Calu3 (cell line): Measurements from ENCODE around the gene CCL28. TPM values are rescaled to one million over a fixed set of nuclear protein-coding genes. Genes with fewer than 3 reads are reported as not detected.

ENCODE experiments used
- BruUV-seq: library from RNA; stranded (reverse); fragments of 400-500 nt; replicated peaks from 2 replicates; lab custom pipeline; 2021; lab: Mats Ljungman, UMichigan
- CTCF ChIA-PET: fragments of 300-600 bp; sonication (Branson Sonifier 250); formaldehyde crosslinking; loops from one replicate; lab custom pipeline; 2022; ENCODE audit warnings: antibody characterized with exemption; lab: Charles Lee
- DNase-seq: peaks from one replicate; pipeline ENCODE4 v3.0.0; 2022
- H3K27ac Mint-ChIP-seq: one replicate; pipeline ENCODE4 v1.8.0; 2022; ENCODE audit warnings: mixed read lengths; ENCODE audit not compliant: unreplicated experiment
- H3K27me3 Mint-ChIP-seq: one replicate; pipeline ENCODE4 v1.8.0; 2022; ENCODE audit warnings: mixed read lengths; ENCODE audit not compliant: unreplicated experiment
- H3K36me3 Mint-ChIP-seq: one replicate; pipeline ENCODE4 v1.8.0; 2022; ENCODE audit warnings: mild to moderate bottlenecking, moderate library complexity, mixed read lengths; ENCODE audit not compliant: insufficient read depth, unreplicated experiment
- H3K4me1 Mint-ChIP-seq: one replicate; pipeline ENCODE4 v1.8.0; 2022; ENCODE audit warnings: mild to moderate bottlenecking, low read depth, mixed read lengths; ENCODE audit not compliant: unreplicated experiment
- H3K4me3 Mint-ChIP-seq: one replicate; pipeline ENCODE4 v1.8.0; 2022; ENCODE audit warnings: mild to moderate bottlenecking, low read depth, moderate library complexity, mixed read lengths; ENCODE audit not compliant: unreplicated experiment
- H3K9me3 Mint-ChIP-seq: one replicate; pipeline ENCODE4 v1.8.0; 2022; ENCODE audit warnings: low read depth, mixed read lengths; ENCODE audit not compliant: unreplicated experiment
- intact Hi-C: fragments of 100-400 bp; cut with micrococcal nuclease; formaldehyde crosslinking; loops from one replicate; pipeline ENCODE4 v1.10.0; 2022; ENCODE audit not compliant: unreplicated experiment
- total RNA-seq: library from RNA; stranded (reverse); gene quantifications from 2 replicates; pipeline ENCODE4 v1.2.3, GENCODE V29; 2022
- TF ChIP-seq, protein P1 (sequence below): fragments of 200-600 bp; IDR thresholded peaks from one replicate; pipeline ENCODE4 v1.8.0; 2022; ENCODE audit warnings: antibody characterized with exemption; ENCODE audit not compliant: unreplicated experiment

The CCL28 gene
- total RNA-seq, 1 experiment from 2014 or later = 12.2 TPM

GRCh38 chr5:43437062-43437660 is 25.0 kb upstream of the CCL28 start:
- H3K27me3 Mint-ChIP-seq = no peaks in the 10 kb centered on the region
- CTCF ChIA-PET = no interaction called here
- BruUV-seq = no TSS peak

DNA sequence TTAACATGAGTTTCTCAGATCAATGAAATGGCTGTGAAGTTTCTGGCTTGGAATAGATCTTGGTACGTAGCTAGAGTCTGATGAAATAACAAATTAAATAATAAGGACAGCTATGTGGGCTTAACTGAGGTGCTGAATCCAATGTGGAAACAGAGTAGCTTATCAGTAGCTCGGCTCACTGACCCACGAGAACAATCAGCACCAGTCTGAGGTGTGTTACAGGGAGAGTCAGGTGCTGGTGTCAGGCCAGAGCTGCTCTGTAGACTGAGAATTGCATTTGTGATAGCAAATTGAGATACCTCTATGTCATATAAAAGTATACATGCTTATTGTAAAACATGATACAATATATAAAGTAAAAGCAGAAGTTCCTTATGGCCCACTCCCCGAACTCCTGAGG is 21.2 kb upstream of the CCL28 start:
- CTCF ChIA-PET = interaction anchor here (1.1 kb wide), 1 partner anchor 10 kb away, joined by 3 read pairs; no protein-coding TSS in a partner anchor
- peaks cover 44% of the 10 kb centered on the region for H3K4me1 Mint-ChIP-seq
- no peak for DNase-seq
- TF ChIP-seq, protein P1, sequence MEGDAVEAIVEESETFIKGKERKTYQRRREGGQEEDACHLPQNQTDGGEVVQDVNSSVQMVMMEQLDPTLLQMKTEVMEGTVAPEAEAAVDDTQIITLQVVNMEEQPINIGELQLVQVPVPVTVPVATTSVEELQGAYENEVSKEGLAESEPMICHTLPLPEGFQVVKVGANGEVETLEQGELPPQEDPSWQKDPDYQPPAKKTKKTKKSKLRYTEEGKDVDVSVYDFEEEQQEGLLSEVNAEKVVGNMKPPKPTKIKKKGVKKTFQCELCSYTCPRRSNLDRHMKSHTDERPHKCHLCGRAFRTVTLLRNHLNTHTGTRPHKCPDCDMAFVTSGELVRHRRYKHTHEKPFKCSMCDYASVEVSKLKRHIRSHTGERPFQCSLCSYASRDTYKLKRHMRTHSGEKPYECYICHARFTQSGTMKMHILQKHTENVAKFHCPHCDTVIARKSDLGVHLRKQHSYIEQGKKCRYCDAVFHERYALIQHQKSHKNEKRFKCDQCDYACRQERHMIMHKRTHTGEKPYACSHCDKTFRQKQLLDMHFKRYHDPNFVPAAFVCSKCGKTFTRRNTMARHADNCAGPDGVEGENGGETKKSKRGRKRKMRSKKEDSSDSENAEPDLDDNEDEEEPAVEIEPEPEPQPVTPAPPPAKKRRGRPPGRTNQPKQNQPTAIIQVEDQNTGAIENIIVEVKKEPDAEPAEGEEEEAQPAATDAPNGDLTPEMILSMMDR = no peak
- H3K9me3 Mint-ChIP-seq = peaks cover 3% of the 10 kb centered on the region
- H3K4me3 Mint-ChIP-seq = no peak overlapping the region
- no peaks in the 10 kb centered on the region for H3K27me3 Mint-ChIP-seq
- BruUV-seq = no TSS peak
- peaks cover 8% of the 10 kb centered on the region for H3K36me3 Mint-ChIP-seq
- intact Hi-C loops = loop anchor here (5.0 kb wide), 1 partner anchor 49 kb away; the partner anchor contains the start of gene TMEM267
- peak overlapping the region; percentile 82 for H3K27ac Mint-ChIP-seq

More at GRCh38 chr5:43437062-43437660, 25.0 kb upstream of the CCL28 start:
- TF ChIP-seq, protein P1 = no peak
- no peak for DNase-seq
- intact Hi-C loops = no loop called here
- H3K4me3 Mint-ChIP-seq = no peak overlapping the region
- no peak overlapping the region for H3K27ac Mint-ChIP-seq
- peaks cover 11% of the 10 kb centered on the region for H3K9me3 Mint-ChIP-seq
- H3K4me1 Mint-ChIP-seq = peaks cover 28% of the 10 kb centered on the region
- peaks cover 7% of the 10 kb centered on the region for H3K36me3 Mint-ChIP-seq

GRCh38 chr5:43432486-43433375 is 20.5 kb upstream of the CCL28 start:
- Mint-ChIP-seq H3K36me3 (peaks cover 8% of the 10 kb centered on the region), H3K4me3 (no peak overlapping the region), H3K27me3 (no peaks in the 10 kb centered on the region), H3K27ac (peak overlapping the region; percentile 82), H3K4me1 (peaks cover 48% of the 10 kb centered on the region), H3K9me3 (no peaks in the 10 kb centered on the region)
- DNase-seq = peak; percentile 76
- intact Hi-C loops = loop anchor here (5.0 kb wide), 1 partner anchor 50 kb away; the partner anchor contains the start of gene TMEM267
- CTCF ChIA-PET = interaction anchor here (1.0 to 1.1 kb wide), 3 partner anchors 11 to 53 kb away, joined by 3 to 4 read pairs (median 4); no protein-coding TSS in a partner anchor
- TF ChIP-seq, protein P1 = no peak
- no TSS peak for BruUV-seq

- no peaks in the 10 kb centered on the region for H3K27me3 Mint-ChIP-seq
- intact Hi-C loops = loop anchor here (5.0 kb wide), 1 partner anchor 53 kb away; the partner anchor contains the start of gene TMEM267
- no TSS peak for BruUV-seq
- H3K36me3 Mint-ChIP-seq = peaks cover 8% of the 10 kb centered on the region
- H3K4me3 Mint-ChIP-seq = no peak overlapping the region
- no peaks in the 10 kb centered on the region for H3K9me3 Mint-ChIP-seq
- CTCF ChIA-PET = interaction anchor here (1.1 kb wide), 1 partner anchor 43 kb away, joined by 3 read pairs; no protein-coding TSS in a partner anchor
- H3K27ac Mint-ChIP-seq = no peak overlapping the region
- no peak for DNase-seq
- peaks cover 58% of the 10 kb centered on the region for H3K4me1 Mint-ChIP-seq
- TF ChIP-seq, protein P1 = no peak
Measured at GRCh38 chr5:43429706-43430105, 17.5 kb upstream of the CCL28 start.
